HG03045 (cell line): Measurements from ENCODE around the gene COL25A1.
"Not testable (repeated sequence)": the region's sequence is repeated elsewhere in the genome, so short reads cannot be mapped to it uniquely, and the experiment has no call there.

Experiments used
- ATAC-seq: cut with Tn5 transposase; IDR thresholded peaks from one replicate; pipeline ENCODE4 v1.9.1; 2021; ENCODE audit warnings: mild to moderate bottlenecking, moderate library complexity; ENCODE audit not compliant: unreplicated experiment

The COL25A1 gene

GRCh38 chr4:109070677-109071076 lies 231.8 kb downstream of the COL25A1 start:
- ATAC-seq: not testable (repeated sequence)

- ATAC-seq: no peak
These were observed 234.8 kb downstream of the COL25A1 start for GRCh38 chr4:109067508-109068235.

DNA sequence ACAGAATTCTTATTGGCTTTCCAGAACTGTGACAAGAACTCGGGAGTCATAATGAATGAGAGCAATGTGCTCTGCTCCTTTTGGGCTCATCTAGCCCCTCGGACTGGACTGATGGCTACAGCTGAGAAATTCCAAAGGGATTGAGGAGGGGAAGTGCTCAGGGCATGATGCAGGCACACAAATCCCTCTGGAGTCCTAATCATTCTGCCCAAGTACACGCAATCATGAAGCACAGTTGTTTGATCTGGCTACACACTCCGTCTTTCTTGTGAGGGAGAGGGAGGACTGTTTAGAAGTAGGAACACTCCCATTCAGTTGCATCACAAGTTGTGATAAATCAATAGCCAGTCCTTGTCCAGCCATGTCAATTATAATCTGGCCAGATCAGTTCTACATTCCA lies 237.5 kb downstream of the COL25A1 start:
- ATAC-seq: no peak

DNA sequence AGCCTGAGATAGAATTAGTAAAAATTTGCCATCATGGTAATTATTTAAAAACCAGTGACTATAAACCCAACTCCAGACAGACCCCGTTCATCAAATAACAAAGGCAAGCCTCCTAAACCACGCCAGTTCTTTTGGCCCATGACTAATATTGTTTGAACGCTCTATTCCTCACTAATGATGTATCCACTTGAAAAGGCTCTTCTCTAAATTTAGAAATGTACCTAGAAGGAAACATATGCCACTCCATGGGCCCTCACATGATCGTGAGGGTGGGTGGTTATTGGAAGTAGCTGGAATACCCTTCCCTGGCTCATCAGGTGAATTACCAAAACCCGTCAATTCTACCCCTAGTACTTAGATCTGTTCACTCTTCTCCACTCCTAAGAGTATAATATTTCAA lies 249.2 kb downstream of the COL25A1 start:
- no peak for ATAC-seq

GRCh38 chr4:109052821-109053220 lies 249.6 kb downstream of the COL25A1 start:
- no peak for ATAC-seq

- no peak for ATAC-seq
These were observed 251.4 kb downstream of the COL25A1 start for GRCh38 chr4:109051054-109051453.

GRCh38 chr4:109049926-109050325 lies 252.5 kb downstream of the COL25A1 start:
- ATAC-seq: no peak

DNA sequence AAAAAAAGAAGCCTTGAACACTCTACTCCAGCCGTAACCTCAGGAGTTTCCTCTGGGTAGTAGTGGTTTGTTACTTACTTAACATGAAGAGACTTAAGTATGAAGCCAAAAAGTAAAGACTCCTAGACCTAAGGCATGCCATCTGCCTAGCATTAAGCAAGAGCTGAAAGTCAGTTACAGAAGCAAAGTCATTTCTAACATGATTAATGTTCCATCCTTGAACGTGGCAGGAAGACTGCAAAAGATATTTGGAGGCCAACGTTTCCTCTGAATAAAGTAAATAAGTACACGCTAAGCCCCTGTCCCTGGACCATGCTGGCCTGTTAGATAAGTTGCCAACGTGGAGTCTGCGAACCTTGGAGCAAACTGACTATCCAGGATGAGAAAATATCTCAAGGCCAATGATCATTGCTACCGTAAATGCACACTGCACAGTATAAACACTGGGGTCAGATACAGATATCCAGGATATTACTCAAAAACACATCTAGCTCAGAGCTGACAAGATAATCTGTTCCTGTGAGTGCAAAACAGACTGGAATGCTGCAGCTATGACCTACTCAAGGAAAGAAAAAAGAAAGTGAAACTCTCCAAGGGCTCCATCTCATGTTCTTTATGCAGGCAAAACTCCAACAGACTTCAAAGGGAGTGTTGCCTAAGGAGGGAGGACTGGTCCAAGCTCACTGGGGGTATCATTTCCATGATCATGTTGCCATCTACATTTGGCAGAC lies 255.8 kb downstream of the COL25A1 start:
- ATAC-seq: no peak

- no peak for ATAC-seq
These were observed 258.0 kb downstream of the COL25A1 start for GRCh38 chr4:109044431-109044830.

GRCh38 chr4:109043286-109043685 lies 259.2 kb downstream of the COL25A1 start:
- ATAC-seq: no peak

DNA sequence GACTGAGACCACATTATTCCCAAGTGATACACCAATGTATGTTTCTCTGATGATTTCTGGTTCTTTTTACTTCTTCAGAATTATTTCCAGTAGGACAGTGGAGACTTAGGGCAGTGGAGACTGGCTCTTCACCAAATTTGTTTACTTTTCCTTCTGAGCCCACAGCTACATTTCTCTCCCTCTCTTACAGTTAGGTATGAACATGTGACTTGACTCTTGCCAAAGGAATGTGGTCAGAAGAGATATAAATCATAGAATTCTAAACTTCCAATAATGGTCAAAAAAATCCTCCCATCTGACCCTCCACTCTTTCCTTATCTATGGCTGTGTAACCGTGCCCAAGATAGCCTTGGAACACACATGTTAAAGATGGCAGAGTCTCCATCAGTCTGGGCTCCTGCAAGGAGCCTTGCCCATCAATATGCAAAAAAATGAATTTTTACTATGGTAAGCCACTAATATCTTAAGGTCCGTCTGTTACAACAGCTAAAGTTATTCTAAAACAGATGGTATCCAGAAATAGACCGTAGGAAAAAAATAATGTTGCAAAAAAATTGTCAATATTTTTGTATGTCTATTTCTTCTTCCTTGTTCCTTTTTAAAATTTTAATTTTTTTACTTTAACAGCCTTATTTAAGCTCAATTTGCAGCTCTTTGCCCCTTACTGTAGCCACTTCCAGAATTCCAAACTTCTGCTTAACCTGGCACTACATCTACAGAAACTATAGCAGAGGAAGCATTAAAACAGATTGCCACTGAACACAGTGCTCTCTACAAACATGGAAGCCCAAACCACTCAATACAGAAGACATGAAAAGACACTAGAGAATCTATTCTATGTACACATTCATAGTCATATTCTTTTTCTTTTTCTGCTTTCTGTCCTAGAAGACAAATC lies 260.7 kb downstream of the COL25A1 start:
- no peak for ATAC-seq

DNA sequence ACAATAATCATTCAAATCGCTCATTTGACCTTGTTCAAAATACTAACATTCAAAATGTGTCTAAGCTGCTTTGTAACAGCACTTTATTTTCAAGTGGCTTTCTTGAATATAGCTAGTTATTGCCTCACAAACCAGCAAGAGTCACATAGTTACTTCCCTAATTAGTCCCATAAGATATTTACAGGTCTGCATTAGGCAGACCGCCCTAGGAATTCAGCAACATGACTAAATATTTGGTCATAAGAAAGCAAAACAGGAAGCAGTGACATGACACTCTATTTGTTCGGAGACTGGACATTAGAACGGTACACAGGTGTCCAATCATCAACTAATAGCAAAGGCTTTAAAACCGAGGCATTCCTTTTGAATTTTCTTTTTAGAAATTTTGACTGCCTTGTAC lies 262.0 kb downstream of the COL25A1 start:
- no peak for ATAC-seq

GRCh38 chr4:109037026-109037425 lies 265.4 kb downstream of the COL25A1 start:
- ATAC-seq: no peak

DNA sequence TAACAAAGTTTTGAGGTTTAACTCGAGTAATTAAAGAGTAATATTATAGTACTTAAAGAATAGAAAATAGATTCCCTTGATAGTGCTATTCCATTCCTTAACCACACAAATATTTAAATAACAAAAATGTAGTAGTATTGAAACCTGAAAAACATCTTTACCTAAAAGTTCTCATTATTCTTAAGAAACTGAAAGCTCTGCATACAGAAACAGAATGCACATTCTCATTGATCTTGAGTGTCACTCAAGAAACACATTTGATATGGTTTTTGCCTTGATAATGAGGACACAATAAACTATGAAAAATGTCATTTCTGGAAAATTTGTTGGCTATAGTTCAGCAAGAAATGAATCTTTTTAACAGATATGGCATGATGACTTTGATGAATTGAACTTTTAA lies 268.5 kb downstream of the COL25A1 start:
- ATAC-seq: no peak

GRCh38 chr4:109032671-109033070 lies 269.8 kb downstream of the COL25A1 start:
- ATAC-seq: no peak

DNA sequence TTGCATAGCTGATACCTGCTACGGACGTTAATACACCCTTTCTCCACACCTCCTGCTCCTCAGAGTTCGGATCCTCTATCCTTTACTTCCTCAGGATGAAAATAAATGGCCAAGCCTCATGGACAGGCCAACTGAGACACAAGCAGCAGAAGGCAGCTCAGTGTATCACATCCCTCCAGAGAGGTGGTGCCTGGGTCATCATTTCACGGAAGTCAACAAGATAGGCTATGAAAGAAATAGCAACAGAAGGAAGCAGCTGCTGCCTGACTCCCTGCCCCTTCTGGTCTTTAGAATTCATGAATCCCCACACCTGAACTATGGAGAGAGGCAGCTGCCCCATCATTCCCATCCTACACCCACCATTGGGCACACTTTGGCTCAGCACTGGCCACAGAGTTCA lies 272.5 kb downstream of the COL25A1 start:
- ATAC-seq: no peak

- ATAC-seq: no peak
These were observed 275.4 kb downstream of the COL25A1 start for GRCh38 chr4:109027016-109027500.

DNA sequence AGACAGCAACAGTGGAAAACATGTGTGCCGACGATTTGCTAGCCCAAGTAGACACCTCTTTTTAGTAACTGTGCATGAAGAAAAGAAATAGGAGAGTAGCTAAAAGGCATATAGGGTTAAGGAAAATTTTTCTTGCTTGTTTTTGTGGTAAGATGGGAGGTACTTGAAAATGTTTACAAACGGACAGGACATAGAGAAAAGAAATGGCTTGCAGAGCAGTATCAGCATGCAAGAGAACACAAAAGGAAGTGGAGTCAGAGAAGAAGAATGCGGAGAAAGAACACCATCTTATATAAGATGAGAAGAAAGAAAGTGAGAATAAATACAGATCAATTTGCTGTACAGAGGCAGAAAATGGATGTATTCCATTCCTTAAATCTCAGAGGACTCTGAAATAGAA lies 275.9 kb downstream of the COL25A1 start:
- ATAC-seq: no peak

- no peak for ATAC-seq
These were observed 276.9 kb downstream of the COL25A1 start for GRCh38 chr4:109025471-109026076.

DNA sequence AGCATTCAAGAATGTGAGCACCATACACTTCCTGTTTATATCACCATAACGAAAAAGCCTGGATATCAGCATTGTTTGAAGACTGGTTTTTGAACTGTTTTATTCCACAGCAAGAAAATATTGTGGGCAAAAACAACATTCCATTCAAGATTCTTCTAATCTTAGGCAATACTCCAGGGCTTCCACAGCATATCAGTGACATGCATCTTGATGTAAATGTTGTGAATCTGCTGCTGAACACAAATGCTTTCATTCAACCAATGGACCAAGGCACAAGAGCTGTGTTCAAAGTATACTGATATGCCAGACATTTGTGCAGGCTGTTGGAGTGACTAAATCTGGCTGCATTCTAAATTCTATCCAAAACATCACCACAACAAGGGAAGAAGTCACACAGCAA lies 279.5 kb downstream of the COL25A1 start:
- no peak for ATAC-seq

- ATAC-seq: not testable (repeated sequence)
These were observed 280.8 kb downstream of the COL25A1 start for GRCh38 chr4:109021630-109022029.
